Nephron progenitor cell (in vitro differentiated cells): ENCODE measurements around the gene ZNF17.

ENCODE experiments used
- DNase-seq: peaks from one replicate; pipeline ENCODE4 v3.0.0; 2021
- H3K27ac Mint-ChIP-seq: 2 replicates; pipeline ENCODE4 v1.8.0; 2021; ENCODE audit warnings: mild to moderate bottlenecking, moderate library complexity, mixed read lengths
- H3K27me3 Mint-ChIP-seq: 2 replicates; pipeline ENCODE4 v1.8.0; 2021; ENCODE audit warnings: mild to moderate bottlenecking, low read depth, mixed read lengths; ENCODE audit not compliant: poor library complexity
- H3K36me3 Mint-ChIP-seq: 2 replicates; pipeline ENCODE4 v1.8.0; 2021; ENCODE audit warnings: low read depth, mixed read lengths
- H3K4me1 Mint-ChIP-seq: 2 replicates; pipeline ENCODE4 v1.8.0; 2021; ENCODE audit warnings: mixed read lengths
- H3K4me3 Mint-ChIP-seq: 2 replicates; pipeline ENCODE4 v1.8.0; 2021; ENCODE audit warnings: mild to moderate bottlenecking, moderate library complexity, mixed read lengths
- H3K9me3 Mint-ChIP-seq: 2 replicates; pipeline ENCODE4 v1.8.0; 2021; ENCODE audit warnings: mild to moderate bottlenecking, moderate library complexity, mixed read lengths
- CTCF ChIP-seq: fragments of 200-600 bp; sonication (generic); IDR thresholded peaks from 2 replicates; pipeline ENCODE4 v1.5.0; 2021; ENCODE audit warnings: antibody characterized with exemption

ZNF17 gene

GRCh38 chr19:57452307-57452706, 41.3 kb downstream of the ZNF17 start:
- Mint-ChIP-seq H3K4me1 (no peaks in the 10 kb centered on the region), H3K27ac (no peak overlapping the region), H3K27me3 (no peaks in the 10 kb centered on the region), H3K9me3 (peaks cover 78% of the 10 kb centered on the region), H3K36me3 (peaks cover 82% of the 10 kb centered on the region), H3K4me3 (no peak overlapping the region)
- TF ChIP-seq CTCF, result no peak
- DNase-seq, result no peak

DNA sequence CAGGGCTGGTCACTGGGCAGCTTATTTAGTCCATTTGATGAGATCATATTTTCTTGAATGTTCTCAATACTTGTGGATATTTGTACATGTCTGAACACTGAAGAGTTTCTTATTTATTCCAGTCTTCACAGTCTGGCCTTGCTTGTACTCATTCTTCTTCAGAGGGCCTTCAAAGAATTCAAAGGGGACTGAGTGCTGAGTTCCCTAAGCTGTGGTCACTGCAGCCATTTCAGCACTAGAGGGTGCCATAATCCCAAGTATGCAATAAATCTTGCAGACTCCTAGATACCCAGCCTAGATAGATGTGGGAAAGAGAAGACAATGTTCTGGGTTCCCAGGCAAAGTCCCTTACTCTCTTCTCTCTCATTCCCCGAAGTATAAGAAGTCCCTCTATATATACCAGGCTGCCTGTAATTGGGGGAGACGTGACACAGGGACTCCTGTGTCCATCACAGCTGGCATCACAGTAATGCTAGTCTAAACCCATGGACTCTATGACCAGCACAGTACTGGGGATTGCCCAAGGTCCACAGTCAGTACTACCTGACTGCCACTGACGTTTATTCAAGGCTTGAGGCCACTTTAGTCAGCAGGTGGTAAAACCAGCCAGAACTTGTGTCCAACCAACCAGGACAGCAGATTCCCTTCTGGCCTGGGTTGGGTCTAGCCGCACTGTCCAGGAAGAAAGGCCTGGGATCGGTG, 54.9 kb downstream of the ZNF17 start:
- DNase-seq, result no peak
- TF ChIP-seq CTCF, result no peak
- Mint-ChIP-seq H3K4me1 (no peaks in the 10 kb centered on the region), H3K27me3 (peaks cover 4% of the 10 kb centered on the region), H3K9me3 (peaks cover 90% of the 10 kb centered on the region), H3K27ac (no peak overlapping the region), H3K4me3 (no peak overlapping the region), H3K36me3 (peaks cover 83% of the 10 kb centered on the region)

GRCh38 chr19:57466489-57466888, 55.5 kb downstream of the ZNF17 start:
- Mint-ChIP-seq H3K27ac (no peak overlapping the region), H3K27me3 (peaks cover 4% of the 10 kb centered on the region), H3K4me1 (no peaks in the 10 kb centered on the region), H3K36me3 (peaks cover 83% of the 10 kb centered on the region), H3K9me3 (peaks cover 90% of the 10 kb centered on the region), H3K4me3 (no peak overlapping the region)
- TF ChIP-seq CTCF, result no peak
- no peak for DNase-seq
